ENCODE data around the gene DVL2.
"Not testable (repeated sequence)": the region's sequence is repeated elsewhere in the genome, so short reads cannot be mapped to it uniquely, and the experiment has no call there.

DVL2 gene

GRCh38 chr17:7203391-7203790 is 30.9 kb downstream of the DVL2 start:
- DNase-seq (ENCODE audit: low read depth in 2 of 2) = no peak

GRCh38 chr17:7196651-7197401 is 37.5 kb downstream of the DVL2 start:
- DNase-seq (ENCODE audit: low read depth in 2 of 2) = no peak

GRCh38 chr17:7195971-7196370 is 38.3 kb downstream of the DVL2 start:
- DNase-seq (ENCODE audit: low read depth in 2 of 2) = no peak

- no peak for DNase-seq (ENCODE audit: low read depth in 2 of 2)
Measured at GRCh38 chr17:7192271-7192937, 41.9 kb downstream of the DVL2 start.

GRCh38 chr17:7191571-7192270 is 42.6 kb downstream of the DVL2 start:
- no peak for DNase-seq (ENCODE audit: low read depth in 2 of 2)

GRCh38 chr17:7191069-7191468 is 43.2 kb downstream of the DVL2 start:
- DNase-seq (ENCODE audit: low read depth in 2 of 2) = no peak

GRCh38 chr17:7190276-7190917 is 43.9 kb downstream of the DVL2 start:
- DNase-seq (ENCODE audit: low read depth in 2 of 2) = no peak

- no peak for DNase-seq (ENCODE audit: low read depth in 2 of 2)
Measured at GRCh38 chr17:7186241-7186640, 48.1 kb downstream of the DVL2 start.

GRCh38 chr17:7184647-7185046 is 49.7 kb downstream of the DVL2 start:
- DNase-seq (ENCODE audit: low read depth in 2 of 2) = no peak

- DNase-seq (ENCODE audit: low read depth in 2 of 2) = no peak
Measured at GRCh38 chr17:7184091-7184488, 50.2 kb downstream of the DVL2 start.

GRCh38 chr17:7183433-7184090 is 50.8 kb downstream of the DVL2 start:
- no peak for DNase-seq (ENCODE audit: low read depth in 2 of 2)

GRCh38 chr17:7182101-7182500 is 52.2 kb downstream of the DVL2 start:
- not testable (repeated sequence) for DNase-seq (ENCODE audit: low read depth in 2 of 2)

- no peak for DNase-seq (ENCODE audit: low read depth in 2 of 2)
Measured at GRCh38 chr17:7179317-7180254, 54.7 kb downstream of the DVL2 start, which contains the start of gene ASGR1. TSS of gene ASGR1 (minus strand) at chr17:7179370. CDS start at chr17:7178563, 807 bp downstream.

- no peak for DNase-seq (ENCODE audit: low read depth in 2 of 2)
Measured at GRCh38 chr17:7178973-7179316, 55.4 kb downstream of the DVL2 start.

- DNase-seq (ENCODE audit: low read depth in 2 of 2) = no peak
Measured at GRCh38 chr17:7177954-7178477, 56.3 kb downstream of the DVL2 start.

GRCh38 chr17:7177191-7177953 is 56.9 kb downstream of the DVL2 start:
- peak; percentile 51 to 57 for DNase-seq (ENCODE audit: low read depth in 2 of 2)

- no peak for DNase-seq (ENCODE audit: low read depth in 2 of 2)
Measured at GRCh38 chr17:7176841-7177190, 57.5 kb downstream of the DVL2 start.

- DNase-seq (ENCODE audit: low read depth in 2 of 2) = no peak
Measured at GRCh38 chr17:7176107-7176840, 58.0 kb downstream of the DVL2 start.

Measured in stimulated activated CD4-positive, alpha-beta T cell treated with anti-CD3 and anti-CD28 coated beads, Interleukin-12 subunit alpha, Interleukin-12 subunit beta, amount 100 ng/mL, for 24 hours (primary cell).